GM12878 (cell line): Measurements from ENCODE around the gene TTC8. TPM values are rescaled to one million over a fixed set of nuclear protein-coding genes. Genes with fewer than 3 reads are reported as not detected.

Source experiments
- ATAC-seq: fragments of 200-7000 bp; cut with Tn5 transposase; 3 replicates; pipeline ENCODE4 v1.9.1; 2020; ENCODE audit warnings: mild to moderate bottlenecking, moderate library complexity
- BruUV-seq: library from RNA; stranded (reverse); fragments of 400-500 nt; replicated peaks from 2 replicates; lab custom pipeline; 2021; lab: Mats Ljungman, UMichigan
- CTCF ChIA-PET: fragments of 300-600 bp; sonication (Branson Sonifier 250); formaldehyde crosslinking; extraction: SDS; loops from one replicate; lab custom pipeline; 2021; ENCODE audit warnings: inconsistent platforms; lab: Yijun Ruan, JAX
- POLR2A ChIA-PET: fragments of 350-600 bp; formaldehyde crosslinking; extraction: SDS; loops from one replicate; lab custom pipeline; 2021; ENCODE audit warnings: inconsistent platforms; lab: Charles Lee
- RAD21 ChIA-PET: fragments of 300-600 bp; sonication (Branson Sonifier 250); formaldehyde crosslinking; loops from one replicate; lab custom pipeline; 2023; ENCODE audit warnings: antibody characterized with exemption; ENCODE audit not compliant: unreplicated experiment; lab: Charles Lee
- SMC1A ChIA-PET: fragments of 300-600 bp; sonication (Branson Sonifier 250); formaldehyde crosslinking; loops from one replicate; lab custom pipeline; 2023; ENCODE audit not compliant: unreplicated experiment, uncharacterized antibody; lab: Charles Lee
- DNase-seq: peaks from one replicate; pipeline ENCODE4 v3.0.0-alpha.2; 2011; ENCODE audit warnings: low read depth, low spot score
- FAIRE-seq: peaks from 3 replicates; lab custom pipeline; 2011; peaks lifted over from hg19 to GRCh38; lab: Jason Lieb, UNC
- H2AFZ ChIP-seq: 2 replicates; pipeline ENCODE4 v1.6.0; 2011; ENCODE audit warnings: low read depth, low read length, control low read depth; ENCODE audit not compliant: control insufficient read depth
- H3K27ac ChIP-seq: 2 replicates; pipeline ENCODE4 v1.5.1; 2011; ENCODE audit warnings: control low read depth; ENCODE audit not compliant: control insufficient read depth, insufficient read depth
- H3K27me3 ChIP-seq, 2 experiments: replicated peaks in 1 of 2; 2 replicates each; pipeline versions ENCODE4 v1.6.0 to v1.6.1; 2011; ENCODE audit warnings: low read length in 1 of 2; ENCODE audit not compliant: control insufficient read depth in 2 of 2, insufficient read depth in 2 of 2
- H3K36me3 ChIP-seq, 2 experiments: 2 replicates each; pipeline ENCODE4 v1.5.1; 2011; ENCODE audit warnings: low read length in 1 of 2; ENCODE audit not compliant: control insufficient read depth in 2 of 2, insufficient read depth in 2 of 2
- H3K4me1 ChIP-seq: 2 replicates; pipeline ENCODE4 v1.6.1; 2011; ENCODE audit warnings: mild to moderate bottlenecking, low read length, moderate library complexity, mixed read lengths; ENCODE audit not compliant: control insufficient read depth, insufficient read depth
- H3K4me2 ChIP-seq: 2 replicates; pipeline ENCODE4 v1.6.0; 2011; ENCODE audit warnings: control low read depth; ENCODE audit not compliant: control insufficient read depth, insufficient read depth
- H3K4me3 ChIP-seq: fragments of 200-600 bp; sonication (generic); 2 replicates; pipeline ENCODE4 v1.5.1; 2016
- H3K79me2 ChIP-seq: 2 replicates; pipeline ENCODE4 v1.6.0; 2011; ENCODE audit warnings: low read length; ENCODE audit not compliant: control insufficient read depth, insufficient read depth
- H3K9ac ChIP-seq: 2 replicates; pipeline ENCODE4 v1.8.0; 2011; ENCODE audit warnings: low read length, control low read depth, mixed read lengths; ENCODE audit not compliant: control insufficient read depth, insufficient read depth
- H3K9me3 ChIP-seq: replicated peaks from 3 replicates; pipeline ENCODE4 v1.5.1; 2011; ENCODE audit warnings: mild to moderate bottlenecking, low read length; ENCODE audit not compliant: control insufficient read depth, insufficient read depth
- H4K20me1 ChIP-seq: 2 replicates; pipeline ENCODE4 v1.6.0; 2011; ENCODE audit not compliant: control insufficient read depth, insufficient read depth
- BHLHE40 ChIP-seq, 2 experiments: fragments of 450-650 bp in 1 of 2; IDR thresholded peaks; 2 replicates each; pipeline ENCODE4 v1.6.1; 2011 to 2017; ENCODE audit warnings: low read depth in 2 of 2, borderline replicate concordance in 1 of 2, improper control_type of control experiment in 1 of 2, low read length in 1 of 2, mild to moderate bottlenecking in 1 of 2
- EGR1 ChIP-seq, 2 experiments: IDR thresholded peaks; 1 replicate in 1 of 2; 2 replicates in 1 of 2; pipeline ENCODE4 v1.6.1; 2011 to 2012; ENCODE audit warnings: low read depth in 2 of 2, low read length in 2 of 2, borderline replicate concordance in 1 of 2, mild to moderate bottlenecking in 1 of 2, moderate library complexity in 1 of 2
- ELK1 ChIP-seq: IDR thresholded peaks from 2 replicates; pipeline ENCODE4 v1.6.1; 2012; ENCODE audit warnings: low read depth, low read length, improper control_type of control experiment
- EZH2 ChIP-seq: IDR thresholded peaks from 2 replicates; pipeline ENCODE4 v1.6.1; 2012; ENCODE audit warnings: low read depth, mild to moderate bottlenecking, control low read depth, inconsistent platforms, low read length, borderline replicate concordance; ENCODE audit not compliant: control insufficient read depth
- KAT2A ChIP-seq: conservative IDR thresholded peaks from 2 replicates; pipeline ENCODE4 v1.6.1; 2011; ENCODE audit warnings: low read depth, low read length; ENCODE audit not compliant: control insufficient read depth
- MAX ChIP-seq: IDR thresholded peaks from 2 replicates; pipeline ENCODE4 v1.6.1; 2012; ENCODE audit warnings: low read depth, low read length, improper control_type of control experiment
- MEF2A ChIP-seq: IDR thresholded peaks from 2 replicates; pipeline ENCODE4 v1.6.1; 2011; ENCODE audit warnings: low read depth, mild to moderate bottlenecking, low read length, moderate library complexity; ENCODE audit not compliant: insufficient read depth
- NFYB ChIP-seq: IDR thresholded peaks from 2 replicates; pipeline ENCODE4 v1.6.1; 2011; ENCODE audit warnings: low read depth, mild to moderate bottlenecking, low read length, improper control_type of control experiment, moderate library complexity; ENCODE audit not compliant: insufficient read depth
- PAX5 ChIP-seq: IDR thresholded peaks from 2 replicates; pipeline ENCODE4 v1.6.1; 2011; ENCODE audit warnings: low read depth, low read length, borderline replicate concordance
- RAD21 ChIP-seq: IDR thresholded peaks from 2 replicates; pipeline ENCODE4 v1.6.1; 2011; ENCODE audit warnings: mild to moderate bottlenecking, low read depth, low read length, moderate library complexity; ENCODE audit not compliant: insufficient read depth
- SKIL ChIP-seq: fragments of 450-650 bp; IDR thresholded peaks from 2 replicates; pipeline ENCODE4 v1.6.1; 2017; ENCODE audit warnings: mild to moderate bottlenecking, low read depth, inconsistent platforms; ENCODE audit not compliant: poor library complexity, severe bottlenecking
- TAF1 ChIP-seq: IDR thresholded peaks from 2 replicates; pipeline ENCODE4 v1.6.1; 2011; ENCODE audit warnings: mild to moderate bottlenecking, low read depth, low read length, borderline replicate concordance
- ZNF274 ChIP-seq: IDR thresholded peaks from one replicate; pipeline ENCODE4 v1.8.0; 2011; ENCODE audit not compliant: insufficient read length, insufficient read depth
- WGBS: methylation state at CpG from one replicate; pipeline ENCODE4 v1.1.6; 2016; ENCODE audit warnings: low lambda C conversion rate; ENCODE audit not compliant: insufficient replicate concordance, insufficient coverage; ENCODE audit errors: missing lambda C conversion rate; 5-methylcytosine and 5-hydroxymethylcytosine counted together
- in situ Hi-C: fragments of 300-500 bp; cut with MboI; formaldehyde crosslinking; loops from 9 replicates; pipeline ENCODE4 v1.14.3; 2018; ENCODE audit warnings: mixed read lengths
- intact Hi-C: fragments of 100-400 bp; cut with micrococcal nuclease; formaldehyde crosslinking; loops from one replicate; pipeline ENCODE4 v1.14.2; 2022; ENCODE audit not compliant: unreplicated experiment
- polyA plus RNA-seq, 11 experiments: library from polyadenylated mRNA; depleted of rRNA in 4 of 11; unstranded in 6 of 11; stranded (reverse) in 5 of 11; fragments of >200 nt; fragmentation: Nextera tagmentation in 4 of 11; fragmentation: Illumina TruSeq in 1 of 11; extraction: Ambion mirVana in 4 of 11; extraction: Trizol in 1 of 11; gene quantifications; 1 replicate in 1 of 11; 2 replicates in 10 of 11; pipeline versions ENCODE4 v1.2.1 to v1.2.3, GENCODE V29; 2011 to 2016; ENCODE audit warnings: inconsistent platforms in 2 of 11, missing spikeins in 2 of 11, low read depth in 1 of 11
- total RNA-seq, 4 experiments: library from RNA; depleted of rRNA in 3 of 4; stranded (reverse); fragments of >200 nt in 3 of 4; fragmentation: Illumina TruSeq in 1 of 4; extraction: Trizol in 1 of 4; gene quantifications; 2 replicates each; pipeline versions ENCODE4 v1.2.1 to v1.2.3, GENCODE V29; 2013 to 2021

TTC8 gene
- total and polyA plus RNA-seq, 10 of the 15 experiments (the other 5 are each of a cell fraction or from before 2014, with no cell fraction given) = 1.5 to 4.6 (median 2.5) TPM

- TF ChIP-seq KAT2A = no peak
- Histone ChIP-seq H3K36me3 (no peaks in the 10 kb centered on the region), H3K4me2 (no peak overlapping the region), H3K4me1 (no peaks in the 10 kb centered on the region), H3K9me3 (no peaks in the 10 kb centered on the region), H3K27ac (no peak overlapping the region), H3K79me2 (no peaks in the 10 kb centered on the region), H2AFZ (no peak overlapping the region), H3K4me3 (no peak overlapping the region), H4K20me1 (no peaks in the 10 kb centered on the region), H3K27me3 (no peaks in the 10 kb centered on the region), H3K9ac (no peak overlapping the region)
- BruUV-seq = no TSS peak
- in situ Hi-C loops = no loop called here
- CTCF ChIA-PET = interaction anchor here (0.6 to 2.6 kb wide), 3 partner anchors 9 to 174 kb away, joined by 3 to 8 read pairs (median 5); no protein-coding TSS in a partner anchor
- SMC1A ChIA-PET = interaction anchor here (1.5 kb wide), 1 partner anchor 190 kb away, joined by 3 read pairs; no protein-coding TSS in a partner anchor
- DNase-seq (no peak), ATAC-seq (no peak), FAIRE-seq (no peak)
- POLR2A ChIA-PET = no interaction called here
- intact Hi-C loops = no loop called here
- 78% methylated on average over 1 of the region's 1 CpG for WGBS
- RAD21 ChIA-PET = interaction anchor here (1.2 kb wide), 1 partner anchor 185 kb away, joined by 3 read pairs; no protein-coding TSS in a partner anchor
These were observed 18.0 kb downstream of the TTC8 start for GRCh38 chr14:88842414-88842813.

GRCh38 chr14:88844980-88845491 lies 20.6 kb downstream of the TTC8 start:
- no peak overlapping the region for H3K4me3 ChIP-seq
- H2AFZ ChIP-seq = no peak overlapping the region
- no peaks in the 10 kb centered on the region for H3K9me3 ChIP-seq
- H3K9ac ChIP-seq = no peak overlapping the region
- DNase-seq = no peak
- no peak for ATAC-seq
- ChIA-PET RAD21 (no interaction called here), SMC1A (interaction anchor here (1.2 kb wide), 1 partner anchor 9 kb away, joined by 3 read pairs; no protein-coding TSS in a partner anchor), POLR2A (no interaction called here), CTCF (no interaction called here)
- 58% methylated on average over 2 of the region's 2 CpGs for WGBS
- no peak overlapping the region for H3K27ac ChIP-seq
- no peaks in the 10 kb centered on the region for H3K36me3 ChIP-seq
- BruUV-seq = no TSS peak
- no peaks in the 10 kb centered on the region for H3K79me2 ChIP-seq
- no peak for FAIRE-seq
- no peaks in the 10 kb centered on the region for H4K20me1 ChIP-seq
- in situ Hi-C loops = no loop called here
- H3K4me1 ChIP-seq = no peaks in the 10 kb centered on the region
- no peaks in the 10 kb centered on the region for H3K27me3 ChIP-seq
- intact Hi-C loops = no loop called here
- no peak overlapping the region for H3K4me2 ChIP-seq
- no peak for TF ChIP-seq TAF1
- no peak for TF ChIP-seq BHLHE40 (IDR thresholded peaks at IDR 0.05; ENCODE audit: borderline replicate concordance in 1 of 2, low read depth in 2 of 2, low read length in 1 of 2)
- no peak for TF ChIP-seq RAD21
- no peak for TF ChIP-seq SKIL
- TF ChIP-seq EZH2 = no peak
- no peak for TF ChIP-seq PAX5
- TF ChIP-seq ZNF274 = no peak
- no peak for TF ChIP-seq MAX
- no peak for TF ChIP-seq ELK1
- no peak for TF ChIP-seq NFYB
- no peak for TF ChIP-seq MEF2A
- no peak for TF ChIP-seq EGR1 (IDR thresholded peaks at IDR 0.05; ENCODE audit: borderline replicate concordance in 1 of 2, low read depth in 2 of 2, low read length in 2 of 2)
